Ovary (tissue), 10 donors: ENCODE measurements around the gene IL17B. TPM values are rescaled to one million over a fixed set of nuclear protein-coding genes. Genes with fewer than 3 reads are reported as not detected.

Experiments
- DNase-seq, 5 donors: peaks; one replicate each; pipeline ENCODE4 v3.0.0-alpha.2; 2019 to 2020
- H3K27ac ChIP-seq, 2 donors: fragments of 200-600 bp; one replicate each; pipeline versions ENCODE4 v1.5.1 to v1.8.0; 2019 to 2022
- H3K27me3 ChIP-seq: fragments of 200-600 bp; one replicate; pipeline ENCODE4 v1.8.0; 2022
- H3K36me3 ChIP-seq: fragments of 200-600 bp; sonication (generic); one replicate; pipeline ENCODE4 v1.5.1; 2019
- H3K4me1 ChIP-seq: one replicate; pipeline ENCODE4 v1.8.1; 2013; ENCODE audit warnings: mild to moderate bottlenecking, moderate library complexity; ENCODE audit not compliant: insufficient read depth
- H3K4me3 ChIP-seq: fragments of 200-600 bp; sonication (generic); one replicate; pipeline ENCODE4 v1.5.1; 2017
- H3K9me3 ChIP-seq, 2 donors: fragments of 200-600 bp in 1 of 2; sonication (generic) in 1 of 2; one replicate each; pipeline versions ENCODE4 v1.5.1 to v1.8.1; 2013 to 2019; ENCODE audit warnings: mild to moderate bottlenecking in 1 of 2, moderate library complexity in 1 of 2
- EP300 ChIP-seq: sonication (generic); formaldehyde crosslinking; IDR thresholded peaks from one replicate; pipeline ENCODE4 v1.6.1; 2017; ENCODE audit warnings: antibody characterized with exemption
- POLR2A ChIP-seq: fragments of 450-650 bp; IDR thresholded peaks from one replicate; pipeline ENCODE4 v1.6.1; 2017; ENCODE audit warnings: antibody characterized with exemption, mild to moderate bottlenecking, moderate library complexity
- WGBS, 3 donors: extraction: QIAGEN DNeasy Blood & Tissue Kit in 1 of 3; methylation state at CpG; one replicate each; pipeline versions ENCODE4 v1.1.5 to v1.1.7; 2013 to 2017; 5-methylcytosine and 5-hydroxymethylcytosine counted together
- intact Hi-C, 4 donors: fragments of 100-400 bp; cut with DNase I; formaldehyde crosslinking; loops; one replicate each; pipeline versions ENCODE4 v1.11.0 to v1.15.1; 2022 to 2023
- long read RNA-seq, 3 donors: library from polyadenylated mRNA in 2 of 3; unstranded in 2 of 3; transcript quantifications; one replicate each; pipeline ENCODE4 v2.0.0 and lab custom pipeline, GENCODE V29; 2021 to 2026
- polyA plus RNA-seq, 2 donors: library from polyadenylated mRNA; stranded (reverse); fragments of 200-250 nt in 1 of 2; fragments of 350-450 nt in 1 of 2; fragmentation: Illumina TruSeq in 1 of 2; extraction: RNeasy Lipid Tissue Mini Kit (QIAGEN cat#74804) in 1 of 2; gene quantifications; one replicate each; pipeline ENCODE4 v1.2.3, GENCODE V29; 2013 to 2014
- total RNA-seq, 7 donors: library from RNA; depleted of rRNA in 2 of 7; stranded (reverse); fragments of >200 nt in 2 of 7; fragmentation: NEBNext Ultra II Directional in 3 of 7; extraction: Animal tissue kit (Norgen Biotek cat#: 25700) in 3 of 7; gene quantifications; one replicate each; pipeline versions ENCODE4 v1.1.0 to v1.2.4, GENCODE V29; 2016 to 2023
- TF ChIP-seq, protein P1 (sequence below), 3 donors: fragments of 450-650 bp in 2 of 3; fragments of 200-600 bp in 1 of 3; IDR thresholded peaks; one replicate each; pipeline versions ENCODE4 v1.5.1 to v1.8.0; 2016 to 2022; ENCODE audit warnings: antibody characterized with exemption in 3 of 3, mild to moderate bottlenecking in 1 of 3
- donor health status: DM: no; HTN: no; CAD: no; lungs with moderate emphysema.
- donor health status: DM: no; HTN: no; CAD: no.
- donor health status: Bipolar disorder and iron deficiency.
- donor health status: DM: yes; HTN: yes; CAD: no.
- donor health status: DM: no; HTN: no; CAD: no.
- donor health status: DM: yes; HTN: yes; CAD: no.

Gene IL17B, protein sequence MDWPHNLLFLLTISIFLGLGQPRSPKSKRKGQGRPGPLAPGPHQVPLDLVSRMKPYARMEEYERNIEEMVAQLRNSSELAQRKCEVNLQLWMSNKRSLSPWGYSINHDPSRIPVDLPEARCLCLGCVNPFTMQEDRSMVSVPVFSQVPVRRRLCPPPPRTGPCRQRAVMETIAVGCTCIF
- total RNA-seq (under 1 TPM in 2 of 7 donors, not detected in 5; 0.47 to 0.54 TPM), polyA plus RNA-seq (1 to 10 TPM in 1 of 2 donors, not detected in 1; 1.7 TPM)
- long read RNA-seq, donor 1, partial matches to known transcripts, result 0 of 4 reads
- long read RNA-seq, donor 1, other reads (novel, unspliced or antisense), result 0 of 4 reads
- long read RNA-seq, donor 2, result 0 reads
- long read RNA-seq, donor 3, result 0 reads

DNA sequence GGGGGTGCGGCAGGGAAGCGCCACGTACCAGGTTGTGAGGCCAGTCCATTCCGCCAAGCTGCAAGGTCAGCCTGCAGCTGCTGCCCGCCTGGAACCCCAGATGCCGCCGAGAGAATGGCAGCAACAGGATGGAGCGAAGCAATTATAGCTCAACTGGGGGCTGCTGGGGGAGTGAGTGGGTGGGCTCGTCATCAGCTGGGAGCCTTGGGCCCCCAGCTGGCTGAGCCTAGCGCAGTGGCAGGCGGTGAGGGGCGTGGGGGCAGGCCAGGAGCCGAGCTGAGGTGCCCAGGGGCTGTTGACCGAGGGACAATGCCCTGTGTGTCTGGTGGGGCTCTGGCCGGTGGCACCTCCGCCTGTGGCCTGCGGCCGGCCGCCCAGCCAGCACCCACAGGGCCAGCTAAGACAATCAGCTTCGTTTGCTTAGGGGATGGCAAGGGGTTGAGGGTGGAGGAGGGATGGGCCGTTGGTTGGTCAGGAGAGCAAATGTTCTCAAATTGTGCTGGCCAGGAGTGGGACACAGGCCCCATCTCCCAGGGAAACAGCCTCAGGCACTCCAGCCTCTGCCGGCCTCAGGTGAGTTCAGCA is at the start of gene IL17B:
Gene IL17B, minus strand, starts transcription at position 116 of the 585 bp plus-strand sequence. Its CDS starts 67 bp downstream, at position 49.
- no peak for TF ChIP-seq EP300
- TF ChIP-seq, protein P1, sequence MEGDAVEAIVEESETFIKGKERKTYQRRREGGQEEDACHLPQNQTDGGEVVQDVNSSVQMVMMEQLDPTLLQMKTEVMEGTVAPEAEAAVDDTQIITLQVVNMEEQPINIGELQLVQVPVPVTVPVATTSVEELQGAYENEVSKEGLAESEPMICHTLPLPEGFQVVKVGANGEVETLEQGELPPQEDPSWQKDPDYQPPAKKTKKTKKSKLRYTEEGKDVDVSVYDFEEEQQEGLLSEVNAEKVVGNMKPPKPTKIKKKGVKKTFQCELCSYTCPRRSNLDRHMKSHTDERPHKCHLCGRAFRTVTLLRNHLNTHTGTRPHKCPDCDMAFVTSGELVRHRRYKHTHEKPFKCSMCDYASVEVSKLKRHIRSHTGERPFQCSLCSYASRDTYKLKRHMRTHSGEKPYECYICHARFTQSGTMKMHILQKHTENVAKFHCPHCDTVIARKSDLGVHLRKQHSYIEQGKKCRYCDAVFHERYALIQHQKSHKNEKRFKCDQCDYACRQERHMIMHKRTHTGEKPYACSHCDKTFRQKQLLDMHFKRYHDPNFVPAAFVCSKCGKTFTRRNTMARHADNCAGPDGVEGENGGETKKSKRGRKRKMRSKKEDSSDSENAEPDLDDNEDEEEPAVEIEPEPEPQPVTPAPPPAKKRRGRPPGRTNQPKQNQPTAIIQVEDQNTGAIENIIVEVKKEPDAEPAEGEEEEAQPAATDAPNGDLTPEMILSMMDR (IDR thresholded peaks at IDR 0.05), result no peak
- no peak for TF ChIP-seq POLR2A
- Histone ChIP-seq H3K36me3 (no peaks in the 10 kb centered on the region), H3K4me3 (no peak within 1 kb of the TSS), H3K27ac (peak within 1 kb of the TSS; percentile 19 to 55), H3K27me3 (no peaks in the 10 kb centered on the region), H3K9me3 (no peaks in the 10 kb centered on the region), H3K4me1 (peaks cover 34% of the 10 kb centered on the region)
- intact Hi-C loops, result no loop called here
- DNase-seq, result no peak
- WGBS, 3 donors, result 71 to 79% (median 79%) methylated on average over 22 of the region's 22 CpGs

DNA sequence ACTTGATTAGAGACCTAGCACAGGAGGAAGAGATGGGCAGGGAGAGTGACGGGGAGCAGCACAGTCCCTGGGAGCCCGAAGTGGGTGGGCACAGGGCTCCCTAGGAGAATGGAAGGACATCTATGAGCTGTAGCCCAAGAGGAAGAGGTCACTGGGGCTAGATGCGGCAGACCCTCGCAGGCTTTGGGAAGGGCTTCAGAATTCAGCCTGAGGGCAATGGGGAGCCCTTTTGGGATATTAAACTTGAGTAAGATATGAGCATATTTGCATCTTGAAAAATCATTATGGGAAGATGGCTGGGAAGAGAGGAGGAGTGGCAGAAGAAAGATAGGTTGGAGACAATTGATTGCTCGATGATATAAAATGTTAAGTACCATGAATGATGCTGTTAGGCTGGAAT is 48.9 kb upstream of the IL17B start:
- Histone ChIP-seq H3K9me3 (no peaks in the 10 kb centered on the region), H3K27me3 (no peaks in the 10 kb centered on the region), H3K4me1 (peaks cover 18% of the 10 kb centered on the region), H3K36me3 (no peaks in the 10 kb centered on the region), H3K27ac (peak overlapping the region in 1 of 2 donors; percentile 5), H3K4me3 (no peak overlapping the region)
- no peak for DNase-seq
- TF ChIP-seq POLR2A, result no peak
- TF ChIP-seq, protein P1 (IDR thresholded peaks at IDR 0.05), result no peak
- no peak for TF ChIP-seq EP300
- 66 to 82% (median 77%) methylated on average over 5 of the region's 5 CpGs for WGBS, 3 donors
- intact Hi-C loops, result no loop called here

DNA sequence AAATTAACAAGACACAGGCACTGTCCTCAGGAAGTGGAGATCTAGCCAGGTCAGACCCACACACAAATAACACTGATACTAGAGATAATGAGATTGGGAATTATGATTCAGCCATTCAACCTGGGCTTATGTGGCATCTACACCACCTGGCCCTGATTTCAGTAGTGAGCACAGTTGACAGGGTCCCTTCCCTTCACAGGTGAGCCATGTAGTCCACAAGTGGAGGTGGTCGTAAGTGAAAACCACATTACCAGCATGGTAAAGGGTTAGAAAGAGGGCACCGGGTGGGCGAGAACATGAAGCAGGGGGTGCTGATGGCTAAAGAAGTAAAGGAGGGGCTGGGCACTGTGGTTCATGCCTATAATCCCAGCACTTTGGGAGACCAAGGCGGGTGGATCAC is 48.3 kb upstream of the IL17B start:
- intact Hi-C loops, result no loop called here
- TF ChIP-seq POLR2A (no peak), EP300 (no peak)
- TF ChIP-seq, protein P1 (IDR thresholded peaks at IDR 0.05), result no peak
- 57 to 88% (median 78%) methylated on average over 4 of the region's 4 CpGs for WGBS, 3 donors
- Histone ChIP-seq H3K36me3 (no peaks in the 10 kb centered on the region), H3K9me3 (no peaks in the 10 kb centered on the region), H3K27me3 (no peaks in the 10 kb centered on the region), H3K27ac (peak overlapping the region; percentile 5 to 61), H3K4me3 (no peak overlapping the region), H3K4me1 (peaks cover 22% of the 10 kb centered on the region)
- DNase-seq, result no peak

DNA sequence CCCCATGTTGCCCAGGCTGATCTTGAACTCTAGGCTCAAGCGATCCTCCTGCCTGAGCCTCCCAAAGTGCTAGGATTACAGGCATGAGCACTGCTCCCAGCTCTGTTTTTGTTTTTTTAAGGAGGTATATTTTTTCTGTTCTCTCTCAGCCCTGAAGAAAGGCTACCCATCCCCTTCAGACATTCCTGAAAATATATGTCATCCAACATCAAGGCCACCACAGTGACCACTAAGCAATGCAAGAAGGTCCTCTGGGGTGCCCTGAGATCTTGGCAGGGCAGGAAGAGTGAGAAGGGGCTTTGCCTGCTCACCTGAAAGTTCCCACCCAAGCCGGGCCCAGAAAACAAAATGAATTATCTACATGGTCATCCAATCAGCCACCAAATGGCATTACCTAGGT is 47.8 kb upstream of the IL17B start:
- Histone ChIP-seq H3K9me3 (no peaks in the 10 kb centered on the region), H3K4me1 (peaks cover 25% of the 10 kb centered on the region), H3K27me3 (no peaks in the 10 kb centered on the region), H3K4me3 (no peak overlapping the region), H3K36me3 (no peaks in the 10 kb centered on the region), H3K27ac (peak overlapping the region; percentile 5 to 61)
- no peak for DNase-seq
- intact Hi-C loops, result no loop called here
- WGBS, 3 donors, result 81 to 91% (median 87%) methylated on average over 2 of the region's 2 CpGs
- no peak for TF ChIP-seq EP300
- TF ChIP-seq, protein P1 (IDR thresholded peaks at IDR 0.05), result no peak
- TF ChIP-seq POLR2A, result no peak
